H1 (cell line): ENCODE data around the gene CAPN1.

Experiments used
- CREB1 ChIP-seq: IDR thresholded peaks from 2 replicates; pipeline ENCODE4 v1.6.1; 2012; ENCODE audit warnings: inconsistent platforms
- EGR1 ChIP-seq: IDR thresholded peaks from 2 replicates; pipeline ENCODE4 v1.6.1; 2011; ENCODE audit warnings: low read depth, low read length, borderline replicate concordance
- EP300 ChIP-seq, 2 experiments: IDR thresholded peaks; 1 replicate in 1 of 2; 2 replicates in 1 of 2; pipeline ENCODE4 v1.6.1; 2011 to 2012; ENCODE audit warnings: low read depth in 2 of 2, low read length in 2 of 2, mild to moderate bottlenecking in 2 of 2, borderline replicate concordance in 1 of 2, inconsistent platforms in 1 of 2, moderate library complexity in 1 of 2
- EZH2 ChIP-seq: fragments of 200-600 bp; sonication (generic); IDR thresholded peaks from 2 replicates; pipeline ENCODE4 v1.7.1; 2012; ENCODE audit warnings: low read depth, mild to moderate bottlenecking, moderate library complexity, low read length, inconsistent platforms; ENCODE audit not compliant: severe bottlenecking
- GABPA ChIP-seq: IDR thresholded peaks from 2 replicates; pipeline ENCODE4 v1.6.1; 2011; ENCODE audit warnings: mild to moderate bottlenecking, low read length, moderate library complexity, borderline replicate concordance; ENCODE audit not compliant: insufficient read depth
- POLR2A ChIP-seq, 2 experiments: IDR thresholded peaks; 1 replicate in 1 of 2; 2 replicates in 1 of 2; pipeline ENCODE4 v1.6.1; 2011; ENCODE audit warnings: low read depth in 2 of 2, low read length in 2 of 2, mild to moderate bottlenecking in 2 of 2; ENCODE audit errors: control extremely low read depth in 1 of 2
- POLR2AphosphoS5 ChIP-seq: IDR thresholded peaks from 2 replicates; pipeline ENCODE4 v1.6.1; 2011; ENCODE audit warnings: low read depth, low read length
- RAD21 ChIP-seq, 2 experiments: IDR thresholded peaks in 1 of 2; conservative IDR thresholded peaks in 1 of 2; 2 replicates each; pipeline ENCODE4 v1.6.1; 2011; ENCODE audit warnings: low read depth in 2 of 2, low read length in 2 of 2, improper control_type of control experiment in 1 of 2, inconsistent platforms in 1 of 2, mild to moderate bottlenecking in 1 of 2, moderate library complexity in 1 of 2
- RFX5 ChIP-seq: IDR thresholded peaks from 2 replicates; pipeline ENCODE4 v1.6.1; 2011; ENCODE audit warnings: low read depth, low read length, improper control_type of control experiment, borderline replicate concordance
- SP2 ChIP-seq: IDR thresholded peaks from 2 replicates; pipeline ENCODE4 v1.6.1; 2012; ENCODE audit warnings: mild to moderate bottlenecking, low read length, inconsistent platforms
- TAF7 ChIP-seq: optimal IDR thresholded peaks from 2 replicates; pipeline ENCODE3; 2011; ENCODE audit warnings: low read depth, mild to moderate bottlenecking, inconsistent platforms, low read length, moderate library complexity, borderline replicate concordance
- ZNF274 ChIP-seq: IDR thresholded peaks from 2 replicates; pipeline ENCODE4 v1.7.0; 2012; ENCODE audit warnings: low read length, borderline replicate concordance; ENCODE audit errors: extremely low read depth
- TF ChIP-seq, protein P1 (sequence below): IDR thresholded peaks from 2 replicates; pipeline ENCODE4 v1.6.1; 2012; ENCODE audit warnings: inconsistent platforms
- TF ChIP-seq, protein P2 (sequence below), 3 experiments: IDR thresholded peaks; 1 replicate in 2 of 3; 2 replicates in 1 of 3; pipeline versions ENCODE4 v1.5.1 to v1.6.1; 2011; ENCODE audit warnings: low read length in 3 of 3, mild to moderate bottlenecking in 3 of 3, inconsistent platforms in 2 of 3, low read depth in 1 of 3, moderate library complexity in 1 of 3; ENCODE audit not compliant: insufficient read depth in 1 of 3; ENCODE audit errors: control extremely low read depth in 1 of 3

DNA sequence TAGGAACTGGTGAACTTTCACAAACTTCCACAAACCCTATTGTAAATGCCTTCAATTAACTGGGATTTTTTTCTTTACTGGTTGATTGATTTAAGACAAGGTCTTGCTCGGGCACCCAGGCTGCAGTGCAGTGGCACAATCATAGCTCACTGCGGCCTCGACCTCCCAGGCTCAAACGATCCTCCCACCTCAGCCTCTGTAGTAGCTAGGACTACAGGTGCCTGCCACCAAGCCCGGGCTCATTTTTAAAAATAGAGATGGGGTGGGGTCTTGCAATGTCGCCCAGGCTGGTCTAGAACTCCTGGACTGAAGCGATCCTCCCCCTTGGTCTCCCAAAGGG, 44.3 kb downstream of the CAPN1 start:
- TF ChIP-seq POLR2A (IDR thresholded peaks at IDR 0.05; ENCODE audit: control extremely low read depth in 1 of 2, low read depth in 2 of 2, low read length in 2 of 2) (no peak), RFX5 (no peak), POLR2AphosphoS5 (no peak), GABPA (no peak), RAD21 (IDR thresholded peaks at IDR 0.05 in 1 of 2, conservative IDR thresholded peaks at IDR 0.05 in 1 of 2; ENCODE audit: low read depth in 2 of 2, low read length in 2 of 2) (no peak), SP2 (no peak), TAF7 (no peak), CREB1 (no peak), ZNF274 (no peak), EZH2 (no peak), EP300 (IDR thresholded peaks at IDR 0.05; ENCODE audit: borderline replicate concordance in 1 of 2, low read depth in 2 of 2, low read length in 2 of 2) (no peak), EGR1 (no peak)
- TF ChIP-seq, protein P1, sequence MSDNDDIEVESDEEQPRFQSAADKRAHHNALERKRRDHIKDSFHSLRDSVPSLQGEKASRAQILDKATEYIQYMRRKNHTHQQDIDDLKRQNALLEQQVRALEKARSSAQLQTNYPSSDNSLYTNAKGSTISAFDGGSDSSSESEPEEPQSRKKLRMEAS: no peak
- TF ChIP-seq, protein P2, sequence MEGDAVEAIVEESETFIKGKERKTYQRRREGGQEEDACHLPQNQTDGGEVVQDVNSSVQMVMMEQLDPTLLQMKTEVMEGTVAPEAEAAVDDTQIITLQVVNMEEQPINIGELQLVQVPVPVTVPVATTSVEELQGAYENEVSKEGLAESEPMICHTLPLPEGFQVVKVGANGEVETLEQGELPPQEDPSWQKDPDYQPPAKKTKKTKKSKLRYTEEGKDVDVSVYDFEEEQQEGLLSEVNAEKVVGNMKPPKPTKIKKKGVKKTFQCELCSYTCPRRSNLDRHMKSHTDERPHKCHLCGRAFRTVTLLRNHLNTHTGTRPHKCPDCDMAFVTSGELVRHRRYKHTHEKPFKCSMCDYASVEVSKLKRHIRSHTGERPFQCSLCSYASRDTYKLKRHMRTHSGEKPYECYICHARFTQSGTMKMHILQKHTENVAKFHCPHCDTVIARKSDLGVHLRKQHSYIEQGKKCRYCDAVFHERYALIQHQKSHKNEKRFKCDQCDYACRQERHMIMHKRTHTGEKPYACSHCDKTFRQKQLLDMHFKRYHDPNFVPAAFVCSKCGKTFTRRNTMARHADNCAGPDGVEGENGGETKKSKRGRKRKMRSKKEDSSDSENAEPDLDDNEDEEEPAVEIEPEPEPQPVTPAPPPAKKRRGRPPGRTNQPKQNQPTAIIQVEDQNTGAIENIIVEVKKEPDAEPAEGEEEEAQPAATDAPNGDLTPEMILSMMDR (IDR thresholded peaks at IDR 0.05; ENCODE audit: control extremely low read depth in 1 of 3, insufficient read depth in 1 of 3, low read depth in 1 of 3, low read length in 3 of 3): no peak
